Astrocyte (in vitro differentiated cells and primary cell): Measurements from ENCODE around the gene SGSM2.

Source experiments
- CTCF ChIP-seq: IDR thresholded peaks from 2 replicates; pipeline ENCODE4 v1.5.1; 2011; ENCODE audit warnings: low read depth, mild to moderate bottlenecking, inconsistent platforms, low read length, moderate library complexity; ENCODE audit not compliant: insufficient read depth
- EZH2 ChIP-seq: IDR thresholded peaks from 2 replicates; pipeline ENCODE4 v1.6.1; 2012; ENCODE audit warnings: mild to moderate bottlenecking, low read length, inconsistent platforms; ENCODE audit not compliant: insufficient read depth

GRCh38 chr17:2362881-2363280 lies 25.6 kb downstream of the SGSM2 start:
- TF ChIP-seq CTCF (no peak), EZH2 (no peak)
